GM12892 (cell line): ENCODE measurements around the gene NCAPD2.

Experiments
- DNase-seq: peaks from one replicate; pipeline ENCODE4 v3.0.0; 2011; ENCODE audit not compliant: insufficient read length
- FAIRE-seq: peaks from 2 replicates; lab custom pipeline; 2011; peaks lifted over from hg19 to GRCh38; lab: Jason Lieb, UNC
- POLR2A ChIP-seq: IDR thresholded peaks from 2 replicates; pipeline ENCODE4 v1.6.1; 2011; ENCODE audit warnings: low read depth, low read length, control low read depth
- POLR2AphosphoS5 ChIP-seq: IDR thresholded peaks from 2 replicates; pipeline ENCODE4 v1.6.1; 2011; ENCODE audit warnings: low read depth, low read length, control low read depth
- TAF1 ChIP-seq: IDR thresholded peaks from 2 replicates; pipeline ENCODE4 v1.6.1; 2011; ENCODE audit warnings: low read depth, mild to moderate bottlenecking, control low read depth, low read length, borderline replicate concordance

Gene NCAPD2

GRCh38 chr12:6574576-6575295 is 80.8 kb downstream of the NCAPD2 start:
- TF ChIP-seq POLR2AphosphoS5 (0 out of 2 replicates have a peak, but pooled peaks have one; percentile 10), TAF1 (no peak)
- DNase-seq (no peak), FAIRE-seq (no peak)

GRCh38 chr12:6575648-6576047 is 81.7 kb downstream of the NCAPD2 start:
- DNase-seq (no peak), FAIRE-seq (no peak)
- TF ChIP-seq POLR2A (no peak), POLR2AphosphoS5 (0 out of 2 replicates have a peak, but pooled peaks have one; percentile 20), TAF1 (no peak)
